ENCODE data around the gene RASGRF1.

The RASGRF1 gene

GRCh38 chr15:79006071-79006470, 84.5 kb downstream of the RASGRF1 start:
- TF ChIP-seq ZFX (IDR thresholded peaks at IDR 0.05) = no peak
- no peak for TF ChIP-seq CTCF (conservative IDR thresholded peaks at IDR 0.05)
- H3K27ac ChIP-seq = no peak overlapping the region

- H3K27ac ChIP-seq = no peak overlapping the region
- TF ChIP-seq CTCF (conservative IDR thresholded peaks at IDR 0.05) (no peak), ZFX (IDR thresholded peaks at IDR 0.05) (no peak)
These were observed 86.2 kb downstream of the RASGRF1 start for GRCh38 chr15:79004336-79004735.

DNA sequence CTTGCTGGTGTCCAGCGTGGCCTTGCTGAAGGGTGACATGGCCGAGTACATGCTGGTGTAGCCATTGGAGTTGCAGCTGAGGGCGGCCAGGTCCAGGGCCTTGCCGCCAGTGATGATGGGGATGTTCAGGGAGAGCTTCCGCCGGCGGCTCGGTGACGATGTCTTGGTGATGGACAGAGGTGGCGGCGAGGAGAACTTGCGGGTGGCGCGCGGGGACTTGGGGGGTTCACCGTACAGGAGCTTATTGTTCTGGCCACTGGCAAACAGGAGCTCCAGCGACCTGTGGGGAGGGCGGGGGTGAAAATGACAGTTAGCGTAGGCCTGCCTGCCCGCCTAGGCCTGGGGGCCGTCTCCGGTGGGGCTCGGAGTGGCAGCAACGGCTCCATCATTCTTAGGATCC, 86.7 kb downstream of the RASGRF1 start:
- TF ChIP-seq CTCF (conservative IDR thresholded peaks at IDR 0.05) (no peak), ZFX (IDR thresholded peaks at IDR 0.05) (no peak)
- no peak overlapping the region for H3K27ac ChIP-seq

DNA sequence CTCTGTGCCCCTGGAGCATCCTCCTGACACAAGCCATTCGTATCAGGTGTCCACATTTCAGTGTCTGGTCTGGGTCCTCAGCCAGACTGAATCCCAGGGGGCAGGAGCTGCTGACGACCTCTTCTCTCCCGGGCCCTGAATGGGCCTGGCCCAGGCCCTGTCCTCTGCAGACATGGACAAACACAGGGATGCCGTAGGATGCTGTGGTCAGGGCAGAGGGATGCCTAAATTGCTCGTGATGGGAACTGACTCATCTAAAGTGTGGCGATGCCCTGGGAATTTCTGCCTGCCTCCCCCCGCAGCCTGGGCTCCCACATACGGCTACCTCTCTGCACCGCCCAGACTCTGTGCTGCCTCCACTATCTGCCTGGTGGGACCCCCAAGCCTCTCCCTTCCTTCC, 87.3 kb downstream of the RASGRF1 start:
- no peak overlapping the region for H3K27ac ChIP-seq
- TF ChIP-seq ZFX (IDR thresholded peaks at IDR 0.05) (no peak), CTCF (conservative IDR thresholded peaks at IDR 0.05) (no peak)

DNA sequence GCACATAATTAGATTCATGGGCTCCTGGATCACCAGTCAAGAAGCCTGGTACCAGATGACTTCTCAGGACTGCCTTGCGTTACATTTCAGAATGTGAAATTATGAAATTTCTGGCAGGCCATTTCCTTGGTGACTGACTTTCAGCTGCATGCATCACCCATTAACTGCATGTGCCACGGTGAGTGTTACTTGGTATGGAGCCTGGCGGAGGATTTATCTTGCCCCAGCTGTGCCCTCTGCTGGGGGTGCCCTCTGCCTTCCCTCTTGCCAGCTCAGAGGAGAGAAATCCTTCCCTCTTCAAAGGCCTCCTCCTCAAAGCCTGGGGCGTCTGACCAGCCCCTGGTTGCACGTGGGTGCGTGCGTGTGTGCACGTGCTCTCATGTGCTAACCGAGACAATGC, 88.0 kb downstream of the RASGRF1 start:
- no peak for TF ChIP-seq CTCF (conservative IDR thresholded peaks at IDR 0.05)
- TF ChIP-seq ZFX (IDR thresholded peaks at IDR 0.05) = no peak
- no peak overlapping the region for H3K27ac ChIP-seq

DNA sequence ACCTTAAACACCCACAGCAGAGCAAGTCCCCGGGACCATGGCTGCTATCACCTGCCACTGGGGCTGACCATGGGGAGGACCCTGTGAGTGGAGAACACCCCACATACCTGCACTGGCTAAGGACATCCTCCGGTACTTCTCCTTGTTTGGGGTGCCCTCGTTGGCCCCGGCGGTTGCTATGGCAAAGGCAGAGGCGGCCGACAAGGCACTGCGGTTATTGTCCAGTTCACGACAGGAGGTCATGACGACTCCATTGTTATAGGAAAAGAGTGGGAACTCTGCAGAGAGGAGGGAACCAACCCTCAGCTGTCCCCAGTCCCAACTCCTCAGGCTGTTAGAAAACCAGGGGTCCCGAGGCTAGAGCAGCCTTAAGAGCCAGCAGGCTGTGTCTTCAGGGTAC, 90.9 kb downstream of the RASGRF1 start:
- no peak overlapping the region for H3K27ac ChIP-seq
- no peak for TF ChIP-seq CTCF (conservative IDR thresholded peaks at IDR 0.05)
- TF ChIP-seq ZFX (IDR thresholded peaks at IDR 0.05) = no peak

DNA sequence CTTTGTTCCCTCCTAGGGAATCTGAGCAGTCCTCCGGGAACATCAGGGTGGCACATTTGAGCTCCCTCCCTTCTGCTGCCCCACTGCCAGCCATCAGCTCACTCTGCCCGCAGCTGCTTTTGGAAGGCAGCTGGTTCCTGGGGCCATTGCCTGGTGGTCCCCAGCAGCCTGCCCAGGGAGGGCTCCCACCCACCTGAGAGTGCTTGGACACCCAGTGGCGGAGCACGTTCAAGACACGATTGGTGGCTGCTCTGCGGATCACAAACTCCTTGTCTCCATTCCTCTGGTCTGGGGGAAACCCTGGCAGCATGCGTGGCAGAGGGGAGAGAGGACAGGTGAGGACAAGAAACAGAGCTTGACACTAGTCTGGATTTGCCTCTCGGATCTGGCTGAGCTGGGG, 92.1 kb downstream of the RASGRF1 start:
- no peak overlapping the region for H3K27ac ChIP-seq

More for the DNA sequence above, 92.1 kb downstream of the RASGRF1 start:
- TF ChIP-seq ZFX (IDR thresholded peaks at IDR 0.05) (no peak), CTCF (conservative IDR thresholded peaks at IDR 0.05) (no peak)

Measured in C4-2B (cell line).